ENCODE data around the gene PMVK. TPM values are rescaled to one million over a fixed set of nuclear protein-coding genes. Genes with fewer than 3 reads are reported as not detected.

The PMVK gene
- total RNA-seq, 1 experiment from 2014 or later: 26.3 TPM

DNA sequence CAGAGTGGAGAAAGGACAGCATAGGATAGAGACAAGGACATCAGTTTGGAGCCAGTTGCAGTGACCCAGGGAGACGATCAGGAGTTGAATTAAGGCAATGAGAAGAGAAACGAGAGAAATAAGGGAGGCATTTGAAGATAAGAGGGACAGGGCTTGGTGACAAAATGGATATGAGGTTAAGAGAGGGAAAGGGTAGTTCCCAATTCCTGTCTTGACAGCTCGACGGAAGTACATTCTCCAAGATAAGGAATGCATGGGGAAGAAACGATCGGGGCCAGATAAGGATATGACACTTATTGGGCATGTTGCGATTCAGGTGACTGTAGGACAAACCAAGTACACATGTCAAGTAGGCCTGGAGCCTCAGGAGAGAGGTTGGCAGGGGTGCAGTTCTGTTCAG, 47.8 kb downstream of the PMVK start:
- H3K9me3 Mint-ChIP-seq: 0 out of 5 replicates have a peak, but pooled peaks cover 0 to 3% of the 10 kb centered on the region in 2 experiments
- Histone ChIP-seq H2AFZ (ENCODE audit: low read length) (no peak overlapping the region), H3K4ac (ENCODE audit: low read depth, low read length) (no peak overlapping the region), H2AK5ac (ENCODE audit: insufficient read length, low read length) (no peak overlapping the region), H3K18ac (ENCODE audit: insufficient read length, low read depth, low read length) (no peak overlapping the region), H3K4me1 (ENCODE audit: insufficient read depth, low read length) (no peaks in the 10 kb centered on the region; the same call in 1 of the 2 replicates), H3K79me1 (ENCODE audit: insufficient read depth, low read depth, low read length, poor library complexity, severe bottlenecking) (no peaks in the 10 kb centered on the region), H4K8ac (replicated peaks; ENCODE audit: insufficient read length, low read depth, low read length) (no peak overlapping the region), H3K56ac (ENCODE audit: insufficient read length, low read depth, low read length) (no peak overlapping the region), H3K9me3 (ENCODE audit: control insufficient read depth, low read depth, low read length) (no peaks in the 10 kb centered on the region), H3K23ac (ENCODE audit: insufficient read length, low read depth, low read length) (no peak overlapping the region), H2BK5ac (ENCODE audit: insufficient read length, low read length) (no peak overlapping the region), H3K27me3 (ENCODE audit: insufficient read depth, low read length) (no peaks in the 10 kb centered on the region), H2BK120ac (ENCODE audit: low read depth, low read length, poor library complexity, severe bottlenecking) (no peak overlapping the region), H4K5ac (ENCODE audit: insufficient read length, low read depth, low read length) (no peak overlapping the region), H2BK12ac (ENCODE audit: insufficient read length, low read depth, low read length) (no peak overlapping the region), H3K79me2 (ENCODE audit: insufficient read depth, low read length) (no peaks in the 10 kb centered on the region), H2BK20ac (ENCODE audit: low read depth, low read length, poor library complexity, severe bottlenecking) (no peak overlapping the region), H4K20me1 (ENCODE audit: control insufficient read depth, insufficient read depth, insufficient read length) (no peaks in the 10 kb centered on the region), H3T11ph (ENCODE audit: low read length) (no peak overlapping the region), H3K23me2 (ENCODE audit: insufficient read length, low read depth, low read length, poor library complexity, severe bottlenecking) (no peaks in the 10 kb centered on the region), H4K91ac (ENCODE audit: insufficient read length, low read depth, low read length) (no peak overlapping the region), H3K9ac (ENCODE audit: extremely low read depth, insufficient read length, low read length) (no peak overlapping the region), H3K4me2 (ENCODE audit: insufficient read depth, insufficient read length, low read length) (no peak overlapping the region), H3K27ac (ENCODE audit: insufficient read length, low read depth, low read length) (no peak overlapping the region), H2BK15ac (ENCODE audit: low read depth, low read length) (no peak overlapping the region), H3K14ac (ENCODE audit: insufficient read depth, low read length) (no peak overlapping the region)
- H3K36me3 Mint-ChIP-seq (ENCODE audit: insufficient read depth in 1 of 3, low read depth in 3 of 3): no peaks in the 10 kb centered on the region
- DNase-seq: no peak
- H3K27me3 Mint-ChIP-seq (ENCODE audit: low read depth): peaks cover 11% of the 10 kb centered on the region
- no peak for TF ChIP-seq CTCF (conservative IDR thresholded peaks at IDR 0.05)
- no CpG with 5 or more reads among the region's 7 CpGs for WGBS (ENCODE audit: extremely low coverage, insufficient read length, low lambda C conversion rate)
- H3K27ac Mint-ChIP-seq: no peak overlapping the region
- no peaks in the 10 kb centered on the region; a peak in 1 of 4 replicates for H3K4me1 Mint-ChIP-seq
- H3K4me3 Mint-ChIP-seq: no peak overlapping the region

Data from H9 (cell line).